ENCODE results near the gene INO80.
"Not testable (repeated sequence)": the region's sequence is repeated elsewhere in the genome, so short reads cannot be mapped to it uniquely, and the experiment has no call there.

Gene INO80

DNA sequence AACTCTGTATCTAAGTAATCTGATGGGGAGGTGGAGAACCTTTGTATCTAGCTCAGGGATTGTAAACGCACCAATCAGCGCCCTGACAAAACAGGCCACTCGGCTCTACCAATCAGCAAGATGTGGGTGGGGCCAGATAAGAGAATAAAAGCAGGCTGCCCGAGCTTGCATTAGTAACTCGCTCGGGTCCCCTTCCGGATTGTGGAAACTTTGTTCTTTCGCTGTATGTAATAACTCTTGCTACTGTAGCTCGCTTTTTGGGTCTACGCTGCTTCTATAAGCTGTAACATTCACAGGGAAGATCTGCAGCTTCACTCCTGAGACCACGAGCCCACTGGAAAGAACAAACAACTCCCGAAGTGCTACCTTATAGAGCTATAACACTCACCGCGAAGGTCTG, 153.8 kb downstream of the INO80 start:
- DNase-seq (ENCODE audit: low spot score), result not testable (repeated sequence)

GRCh38 chr15:40961740-40962139, 154.3 kb downstream of the INO80 start:
- DNase-seq (ENCODE audit: low spot score), result not testable (repeated sequence)

- DNase-seq (ENCODE audit: low spot score), result no peak
Measured at GRCh38 chr15:40960925-40961324, 155.2 kb downstream of the INO80 start.

DNA sequence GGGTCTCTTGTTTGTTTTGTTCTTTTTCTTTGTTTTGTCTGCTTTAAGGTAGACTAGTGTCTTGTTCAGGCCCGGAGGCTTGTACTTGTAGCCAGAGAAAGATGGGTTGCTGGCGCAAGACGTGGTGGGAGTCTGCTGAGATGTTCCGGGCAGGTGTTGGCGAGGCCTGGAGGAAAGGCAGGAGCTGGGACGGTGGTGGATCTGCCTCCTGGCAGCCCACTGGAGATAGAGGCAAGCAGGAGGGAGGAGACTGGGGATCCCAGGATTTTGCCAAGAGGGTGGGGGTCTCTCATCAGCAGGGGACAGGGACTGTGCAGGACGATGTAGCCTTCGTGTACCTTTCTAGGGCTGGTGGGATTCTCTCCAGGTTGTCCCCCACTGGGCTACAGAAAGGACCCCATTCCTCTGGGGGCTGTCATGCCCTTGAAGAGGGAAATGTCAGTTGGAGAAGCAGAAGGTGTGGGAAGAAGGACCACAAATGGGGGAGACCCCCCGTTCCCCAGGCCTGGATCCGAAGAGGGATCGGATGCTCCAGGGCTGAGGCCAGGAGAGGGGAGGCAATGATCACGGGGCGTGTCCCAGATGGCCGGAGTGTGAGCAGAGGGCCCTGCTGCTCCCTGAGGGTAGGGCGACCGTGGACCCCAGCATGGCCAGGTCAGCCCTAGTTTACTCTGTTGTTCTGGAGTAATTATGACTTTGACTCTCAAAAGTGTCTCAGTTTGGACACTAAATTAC, 155.8 kb downstream of the INO80 start:
- no peak for DNase-seq (ENCODE audit: low spot score)

GRCh38 chr15:40959331-40960141, 156.5 kb downstream of the INO80 start:
- no peak for DNase-seq (ENCODE audit: low spot score)

DNA sequence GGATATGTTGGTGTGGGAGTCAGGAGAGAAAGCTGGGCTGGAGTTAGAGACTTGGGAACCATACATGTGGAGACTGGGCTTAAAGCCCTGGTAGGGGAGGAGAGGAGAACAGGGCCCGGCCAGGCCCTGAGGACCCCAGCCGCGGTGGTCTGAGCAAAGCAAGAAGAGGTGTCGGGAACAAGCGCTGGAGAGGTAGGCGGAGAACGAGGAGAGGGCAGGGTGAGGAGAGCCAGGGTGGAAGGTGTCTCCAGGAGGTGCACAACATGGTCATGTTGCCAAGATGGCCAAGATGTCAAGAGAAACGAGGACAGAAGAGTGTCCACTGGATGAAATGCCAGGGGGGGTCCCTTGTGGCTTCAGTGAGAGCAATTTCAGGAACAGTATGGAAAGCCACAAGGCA, 157.4 kb downstream of the INO80 start:
- no peak for DNase-seq (ENCODE audit: low spot score)

DNA sequence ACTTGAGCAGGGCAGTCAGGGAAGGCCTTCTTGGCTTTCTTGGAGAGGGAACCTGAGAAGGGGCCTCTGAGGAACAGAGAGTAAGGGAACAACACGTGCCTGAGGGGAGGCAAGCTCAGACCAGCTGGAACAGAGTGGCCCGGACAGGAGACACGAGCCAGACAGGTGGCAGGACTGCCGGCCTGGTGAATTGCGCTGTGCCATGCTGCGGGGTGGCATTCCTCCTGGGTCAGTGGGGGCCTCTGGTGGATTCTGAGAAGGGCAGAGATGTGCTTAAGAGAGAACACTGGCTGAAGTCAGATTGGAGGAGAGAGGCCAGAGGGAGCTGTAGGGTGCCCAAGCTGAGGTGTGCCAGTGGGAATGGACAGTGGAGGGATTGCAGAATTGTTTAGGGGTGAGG, 157.9 kb downstream of the INO80 start:
- DNase-seq (ENCODE audit: low spot score), result no peak

- no peak for DNase-seq (ENCODE audit: low spot score)
Measured at GRCh38 chr15:40957581-40958051, 158.5 kb downstream of the INO80 start.

- no peak for DNase-seq (ENCODE audit: low spot score)
Measured at GRCh38 chr15:40957041-40957555, 159.0 kb downstream of the INO80 start.

DNA sequence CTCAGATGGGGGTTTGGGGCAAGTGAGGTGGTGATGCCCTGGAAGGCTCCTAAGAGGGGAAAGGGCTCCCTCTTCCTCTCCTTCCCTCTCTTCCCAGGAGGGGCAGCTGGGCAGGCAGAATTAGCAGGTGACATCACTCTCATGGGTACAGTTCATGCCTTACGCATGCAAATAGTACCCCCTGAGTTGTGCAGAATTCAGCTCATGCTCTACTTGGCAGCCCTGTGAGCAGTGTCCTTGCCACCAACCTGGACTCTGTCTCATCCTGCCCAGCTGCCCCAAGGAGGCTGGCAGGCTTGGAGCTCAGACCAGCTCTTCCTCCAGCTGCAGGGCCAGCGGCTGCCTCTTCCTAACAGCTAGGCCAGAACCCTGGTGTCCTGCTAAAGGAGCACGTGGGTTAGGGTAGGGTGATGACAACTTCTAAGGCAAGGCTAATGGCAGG, 159.5 kb downstream of the INO80 start:
- DNase-seq (ENCODE audit: low spot score), result no peak

DNA sequence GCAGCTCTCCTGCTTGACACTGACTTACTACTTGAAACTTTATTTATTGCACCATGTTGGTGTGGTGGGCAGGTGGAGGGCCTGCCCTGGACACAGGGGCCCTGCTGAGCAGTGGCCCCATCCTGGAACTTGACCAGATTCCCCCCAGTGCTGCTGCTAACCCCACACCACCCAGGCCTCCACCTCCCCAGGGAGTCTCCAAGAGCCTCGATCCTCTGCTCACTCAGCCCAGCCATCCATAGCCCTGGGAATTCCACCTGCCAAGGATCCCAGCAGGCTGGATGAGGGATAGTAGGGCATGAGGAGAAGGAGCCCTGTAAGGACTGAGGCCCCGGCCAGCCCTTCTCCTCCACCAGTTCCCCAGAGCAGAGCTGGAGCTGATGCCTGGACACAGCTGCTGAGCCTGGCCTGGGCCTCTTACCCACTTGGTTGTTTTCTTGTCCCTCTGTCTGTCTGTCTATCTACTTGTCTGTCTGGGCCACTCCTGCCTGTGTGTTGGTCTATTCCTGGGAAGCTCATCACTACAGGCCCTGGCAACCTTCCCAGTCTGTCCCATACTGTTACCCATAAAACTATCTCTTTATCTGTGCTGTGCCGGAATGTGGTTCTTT, 160.0 kb downstream of the INO80 start:
- DNase-seq (ENCODE audit: low spot score), result no peak

DNA sequence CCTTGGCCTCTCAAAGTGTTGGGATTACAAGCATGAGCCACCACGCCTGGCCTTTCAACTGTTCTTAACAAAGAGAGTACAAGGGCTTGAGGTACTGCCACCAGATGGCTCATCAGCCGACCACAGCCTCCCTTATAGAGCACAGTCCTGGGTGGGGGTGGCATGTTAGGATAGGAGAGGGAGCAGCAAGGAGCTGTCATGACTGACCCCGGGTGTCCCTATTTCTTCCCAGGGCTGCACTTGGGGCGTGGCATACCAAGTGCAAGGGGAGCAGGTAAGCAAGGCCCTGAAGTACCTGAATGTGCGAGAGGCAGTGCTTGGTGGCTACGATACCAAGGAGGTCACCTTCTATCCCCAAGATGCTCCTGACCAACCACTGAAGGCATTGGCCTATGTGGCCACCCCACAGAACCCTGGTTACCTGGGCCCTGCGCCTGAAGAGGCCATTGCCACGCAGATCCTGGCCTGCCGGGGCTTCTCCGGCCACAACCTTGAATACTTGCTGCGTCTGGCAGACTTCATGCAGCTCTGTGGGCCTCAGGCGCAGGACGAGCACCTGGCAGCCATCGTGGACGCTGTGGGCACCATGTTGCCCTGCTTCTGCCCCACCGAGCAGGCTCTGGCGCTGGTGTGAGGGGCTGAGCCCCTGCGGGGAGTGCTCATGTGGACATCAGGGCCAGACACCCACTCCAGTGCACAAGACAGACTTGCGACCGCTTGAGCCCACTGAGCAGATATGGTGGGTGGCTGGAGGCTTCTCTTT, 160.8 kb downstream of the INO80 start:
- DNase-seq (ENCODE audit: low spot score), result no peak

DNA sequence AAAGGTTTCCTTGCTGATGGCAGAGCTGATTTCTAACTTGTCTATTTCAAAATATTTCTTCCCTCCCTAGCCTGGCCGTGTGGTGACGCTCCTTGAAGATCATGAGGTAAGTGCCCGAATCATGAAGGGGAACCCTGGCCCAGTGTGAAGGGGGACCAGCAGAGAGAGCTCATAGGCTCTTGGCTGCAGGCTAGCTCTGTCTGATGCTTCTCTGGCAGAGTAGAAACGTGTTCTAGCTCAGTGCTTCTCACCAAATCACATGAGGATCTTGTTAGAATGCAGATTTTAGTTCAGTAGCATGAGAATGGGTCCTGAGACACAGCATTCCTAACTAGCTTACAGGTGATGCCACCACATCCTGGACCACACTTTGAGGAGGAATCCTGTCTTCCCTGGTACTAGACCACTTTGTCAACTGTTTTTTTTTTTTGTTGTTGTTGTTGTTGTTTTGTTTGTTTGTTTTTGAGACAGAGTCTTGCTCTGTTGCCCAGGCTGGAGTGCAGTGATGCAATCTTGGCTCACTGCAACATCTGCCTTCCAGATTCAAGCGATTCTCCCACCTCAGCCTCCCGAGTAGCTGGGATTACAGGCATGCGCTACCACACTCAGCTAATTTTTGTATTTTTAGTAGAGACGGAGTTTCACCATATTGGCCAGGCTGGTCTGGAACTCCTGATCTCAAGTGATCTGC, 161.8 kb downstream of the INO80 start:
- DNase-seq (ENCODE audit: low spot score), result peak; percentile 19

- DNase-seq (ENCODE audit: low spot score), result no peak
Measured at GRCh38 chr15:40953713-40954074, 162.4 kb downstream of the INO80 start.

DNA sequence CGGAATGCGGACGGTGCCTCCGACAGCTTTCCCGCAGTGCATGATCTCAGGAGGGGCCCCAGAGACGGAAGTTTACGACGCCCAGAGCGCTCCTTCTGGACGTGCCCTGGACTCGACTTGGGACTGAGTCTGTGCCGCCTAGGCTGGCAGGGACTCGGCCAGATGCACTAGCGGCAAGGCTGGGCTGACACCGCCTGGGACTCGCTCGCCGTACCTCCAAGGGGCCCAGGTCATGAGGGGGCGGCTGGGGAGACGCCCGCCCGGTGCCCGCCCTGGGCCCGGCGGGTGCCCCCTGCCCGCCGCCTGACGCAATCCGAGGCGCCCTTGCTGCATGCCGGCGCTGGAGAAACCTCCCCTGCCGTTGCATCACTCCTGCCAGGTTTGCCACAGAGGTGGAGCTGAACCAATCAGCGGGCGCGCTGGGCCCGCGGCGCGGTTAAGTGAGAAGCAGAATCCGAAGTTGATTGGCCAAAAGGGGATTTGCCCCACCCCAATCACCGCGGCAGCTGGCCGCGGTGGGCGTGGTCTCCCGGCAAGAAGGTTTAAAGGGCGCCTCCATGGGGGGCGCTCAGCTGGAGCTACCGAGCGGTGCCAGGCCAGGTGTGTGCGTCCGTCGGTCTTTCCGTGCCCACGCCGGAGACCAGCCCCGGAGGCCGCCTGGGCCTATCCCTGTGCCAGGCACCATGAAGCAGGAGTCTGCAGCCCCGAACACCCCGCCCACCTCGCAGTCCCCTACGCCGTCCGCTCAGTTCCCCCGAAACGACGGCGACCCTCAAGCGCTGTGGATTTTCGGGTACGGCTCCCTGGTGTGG, 163.0 kb downstream of the INO80 start, which contains the start of gene CHAC1:
CHAC1 (plus strand) TSS at position 571 of the 812 bp plus-strand sequence; CDS start at position 684, 113 bp downstream.
- DNase-seq (ENCODE audit: low spot score), result peak; percentile 95

DNA sequence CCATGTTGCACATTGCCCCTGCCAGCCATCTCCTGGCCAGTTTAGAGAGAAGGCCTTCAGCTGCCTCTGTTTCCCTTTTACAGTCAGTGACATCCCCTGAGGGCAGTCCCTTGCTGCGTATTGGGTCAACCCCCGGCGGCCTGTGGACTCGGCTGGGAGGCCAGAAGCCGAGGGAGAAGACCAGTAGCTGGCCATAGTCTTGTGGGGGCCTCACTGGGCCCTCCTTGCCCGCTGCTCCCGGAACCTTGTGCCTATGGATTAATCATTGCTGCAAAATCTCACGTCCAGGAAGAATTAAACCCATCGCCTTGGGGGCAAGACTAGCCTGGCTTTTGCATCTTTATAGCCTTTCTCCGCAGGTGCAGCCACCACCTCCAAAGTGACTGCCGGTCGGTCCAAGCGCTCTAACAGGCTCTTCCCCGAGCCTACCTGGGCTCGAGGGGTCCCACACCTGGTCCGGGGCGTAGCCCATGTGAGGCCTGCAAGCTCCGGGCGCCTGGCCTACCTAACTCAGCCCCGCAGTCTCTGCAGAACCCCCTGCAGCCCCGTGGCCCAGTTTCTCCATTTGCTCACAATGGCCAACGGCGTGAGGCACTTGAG, 163.7 kb downstream of the INO80 start:
- peak; percentile 13 for DNase-seq (ENCODE audit: low spot score)

GRCh38 chr15:40951764-40952163, 164.3 kb downstream of the INO80 start:
- DNase-seq (ENCODE audit: low spot score), result no peak

DNA sequence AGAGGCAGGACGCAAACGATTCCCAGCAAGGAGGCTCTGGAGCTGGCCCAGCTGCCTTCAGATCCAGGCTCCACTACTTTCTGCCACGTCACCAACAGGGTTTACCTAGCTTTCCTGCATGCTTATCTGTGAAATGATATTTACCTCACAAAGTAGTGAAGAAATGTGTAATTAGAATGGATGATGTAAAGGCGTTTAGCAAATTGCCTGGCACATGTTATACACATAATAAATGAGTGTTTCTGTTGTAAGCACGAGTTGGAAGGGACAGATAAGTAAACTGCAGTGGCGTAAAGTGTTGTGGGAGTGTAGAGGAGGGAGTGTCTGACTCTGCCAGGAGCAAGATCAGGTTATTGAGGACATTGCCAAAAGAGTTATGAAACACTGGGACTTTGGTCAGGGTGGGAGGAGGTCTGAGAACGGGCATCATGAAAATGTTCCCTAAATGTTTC, 166.3 kb downstream of the INO80 start:
- DNase-seq (ENCODE audit: low spot score), result no peak

- DNase-seq (ENCODE audit: low spot score), result no peak
Measured at GRCh38 chr15:40948706-40949473, 167.2 kb downstream of the INO80 start.
